ENCODE measurements around the gene LDLRAD4.

The LDLRAD4 gene

DNA sequence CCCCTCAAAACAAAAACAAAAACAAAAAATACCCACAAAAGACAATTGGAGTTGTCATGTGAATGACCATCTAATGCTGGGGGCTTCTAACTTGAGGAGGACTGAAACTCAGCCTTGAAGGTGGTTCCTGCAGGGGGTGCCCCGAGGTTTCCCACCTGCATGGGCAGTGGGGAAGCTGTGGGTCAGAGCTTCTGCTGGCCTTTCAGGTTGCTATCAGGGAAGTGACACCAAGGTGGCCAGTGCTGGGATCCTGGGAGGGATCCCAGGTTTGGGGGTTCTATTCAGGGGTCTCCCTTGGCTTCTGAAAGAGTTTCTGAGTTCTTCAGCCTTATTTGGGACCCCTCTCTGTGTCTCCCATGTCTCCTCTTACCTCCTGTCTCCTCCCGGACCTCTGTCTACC is 62.8 kb downstream of the LDLRAD4 start:
- FAIRE-seq = no peak
- no peak for DNase-seq (ENCODE audit: insufficient read length, low spot score)
- no peak for TF ChIP-seq SPI1 (IDR thresholded peaks at IDR 0.05; ENCODE audit: low read depth, low read length)
- TF ChIP-seq POU2F2 (IDR thresholded peaks at IDR 0.05; ENCODE audit: low read depth, low read length) = no peak
- no peak for TF ChIP-seq TAF1 (IDR thresholded peaks at IDR 0.05; ENCODE audit: low read depth, low read length)
- no peak for TF ChIP-seq POLR2A (IDR thresholded peaks at IDR 0.05; ENCODE audit: low read depth, low read length)

DNA sequence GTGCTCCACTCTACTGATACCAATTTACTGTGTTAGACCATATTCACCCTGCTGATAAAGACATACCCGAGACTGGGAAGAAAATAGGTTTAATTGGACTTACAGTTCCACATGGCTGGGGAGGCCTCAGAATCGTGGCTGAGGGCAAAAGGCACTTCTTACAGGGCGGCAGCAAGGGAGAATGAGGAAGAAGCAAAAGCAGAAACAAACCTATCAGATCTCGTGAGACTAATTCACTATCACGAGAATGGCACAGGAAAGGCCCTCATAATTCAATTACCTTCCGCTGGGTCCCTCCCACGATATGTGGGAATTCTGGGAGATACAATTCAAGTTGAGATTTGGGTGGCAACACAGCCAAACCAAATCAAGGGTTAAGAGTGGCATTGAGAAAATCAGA is 65.2 kb downstream of the LDLRAD4 start:
- TF ChIP-seq POLR2A (IDR thresholded peaks at IDR 0.05; ENCODE audit: low read depth, low read length) = no peak
- TF ChIP-seq SPI1 (IDR thresholded peaks at IDR 0.05; ENCODE audit: low read depth, low read length) = no peak
- TF ChIP-seq PAX5 (IDR thresholded peaks at IDR 0.05; ENCODE audit: insufficient read depth, low read length, severe bottlenecking) = no peak
- TF ChIP-seq TAF1 (IDR thresholded peaks at IDR 0.05; ENCODE audit: low read depth, low read length) = no peak
- TF ChIP-seq POU2F2 (IDR thresholded peaks at IDR 0.05; ENCODE audit: low read depth, low read length) = no peak
- no peak for TF ChIP-seq POLR2AphosphoS5 (IDR thresholded peaks at IDR 0.05; ENCODE audit: low read depth, low read length)
- no peak for FAIRE-seq

DNA sequence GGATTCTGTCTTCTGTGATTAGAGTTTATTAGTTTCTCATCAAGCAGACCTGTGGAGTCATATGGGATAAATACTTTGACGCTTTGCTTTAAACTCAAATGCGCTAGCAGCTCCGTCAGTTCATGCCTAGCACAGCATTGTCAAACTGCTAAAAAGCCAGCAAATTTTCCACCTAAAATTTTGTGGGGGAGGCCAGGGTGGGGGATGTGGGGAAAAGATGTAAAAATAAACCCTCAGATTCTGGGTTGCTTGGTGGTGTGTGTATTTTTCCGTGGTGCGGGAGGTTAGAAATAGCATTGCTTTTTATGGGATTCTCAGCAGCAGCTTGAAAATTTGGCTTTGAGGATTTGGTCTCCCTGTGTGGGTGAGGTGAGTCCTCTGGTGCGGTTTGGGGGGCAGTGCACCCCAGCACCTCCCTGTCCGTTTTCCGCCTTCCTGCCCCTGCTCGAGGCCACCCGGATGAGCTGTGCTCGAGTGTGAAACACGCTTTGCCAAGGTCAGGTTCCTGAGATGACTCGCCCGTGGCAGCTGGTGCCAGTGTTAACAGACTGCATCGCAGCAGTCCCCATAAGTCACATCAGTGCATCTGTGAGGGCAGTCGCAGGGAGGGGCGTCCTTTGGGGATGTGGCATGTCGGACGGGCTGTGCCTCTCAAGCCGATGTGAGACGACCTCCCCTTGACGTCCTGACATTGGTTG is 65.9 kb downstream of the LDLRAD4 start:
- no peak for DNase-seq (ENCODE audit: insufficient read length, low spot score)
- TF ChIP-seq POLR2A (IDR thresholded peaks at IDR 0.05; ENCODE audit: low read depth, low read length) (no peak), PAX5 (IDR thresholded peaks at IDR 0.05; ENCODE audit: insufficient read depth, low read length, severe bottlenecking) (no peak), SPI1 (IDR thresholded peaks at IDR 0.05; ENCODE audit: low read depth, low read length) (no peak), POLR2AphosphoS5 (IDR thresholded peaks at IDR 0.05; ENCODE audit: low read depth, low read length) (no peak), POU2F2 (IDR thresholded peaks at IDR 0.05; ENCODE audit: low read depth, low read length) (no peak), TAF1 (IDR thresholded peaks at IDR 0.05; ENCODE audit: low read depth, low read length) (no peak)
- FAIRE-seq = no peak

More for the DNA sequence above, 65.2 kb downstream of the LDLRAD4 start:
- no peak for DNase-seq (ENCODE audit: insufficient read length, low spot score)

DNA sequence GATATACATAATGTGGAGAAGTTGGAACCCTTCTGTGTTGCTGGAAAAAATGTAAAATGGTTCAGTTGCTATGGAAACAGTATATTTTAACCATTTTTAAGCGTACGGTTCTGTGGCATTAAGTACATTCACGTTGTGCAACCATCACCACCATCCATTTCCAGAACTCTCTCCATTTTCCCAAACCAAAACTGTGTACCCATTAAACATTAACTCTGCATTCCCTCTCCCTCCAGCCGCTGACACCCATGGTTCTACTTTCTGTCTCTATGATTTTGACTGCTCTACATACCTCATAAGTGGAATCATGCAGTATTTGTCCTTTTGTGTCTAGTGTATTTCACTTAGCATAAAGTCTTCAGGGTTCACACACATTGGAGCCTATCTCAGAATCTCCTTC is 67.3 kb downstream of the LDLRAD4 start:
- DNase-seq (ENCODE audit: insufficient read length, low spot score) (no peak), FAIRE-seq (no peak)
- TF ChIP-seq PAX5 (IDR thresholded peaks at IDR 0.05; ENCODE audit: insufficient read depth, low read length, severe bottlenecking) (no peak), POLR2AphosphoS5 (IDR thresholded peaks at IDR 0.05; ENCODE audit: low read depth, low read length) (no peak), TAF1 (IDR thresholded peaks at IDR 0.05; ENCODE audit: low read depth, low read length) (no peak), SPI1 (IDR thresholded peaks at IDR 0.05; ENCODE audit: low read depth, low read length) (no peak), POLR2A (IDR thresholded peaks at IDR 0.05; ENCODE audit: low read depth, low read length) (no peak)

DNA sequence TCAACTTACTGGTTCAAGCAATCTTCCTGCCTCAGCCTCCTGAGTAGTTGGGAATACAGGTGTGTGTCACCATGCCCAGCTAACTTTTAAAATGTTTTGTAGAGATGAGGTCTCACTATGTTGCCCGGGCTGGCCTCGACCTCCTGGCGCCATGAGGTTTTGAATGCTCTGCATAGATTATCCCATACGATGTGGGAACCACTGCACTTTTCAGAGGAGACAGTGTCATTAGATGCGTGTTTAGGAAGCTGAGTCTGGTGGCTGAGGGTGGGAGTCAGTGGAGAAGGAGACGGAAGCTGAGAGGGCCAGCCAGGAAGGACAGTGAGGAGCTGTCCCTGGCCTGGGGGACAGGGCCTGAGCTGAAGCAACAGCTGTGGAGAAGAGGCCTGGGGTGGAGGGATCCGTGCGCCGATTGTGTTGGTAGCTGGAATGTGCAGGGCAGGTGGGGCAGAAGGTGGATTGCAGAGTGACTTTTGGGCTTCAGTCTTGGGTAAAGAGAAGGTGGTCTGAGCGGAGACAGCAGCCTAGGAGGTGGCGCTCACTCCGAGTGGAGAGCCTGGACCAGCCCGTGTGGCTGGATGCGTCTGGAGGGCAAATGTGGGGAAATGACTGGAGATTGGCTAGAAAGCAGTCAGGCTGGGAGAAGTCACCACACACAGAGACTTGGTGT is 68.0 kb downstream of the LDLRAD4 start:
- no peak for TF ChIP-seq POLR2AphosphoS5 (IDR thresholded peaks at IDR 0.05; ENCODE audit: low read depth, low read length)
- TF ChIP-seq SPI1 (IDR thresholded peaks at IDR 0.05; ENCODE audit: low read depth, low read length) = no peak
- no peak for TF ChIP-seq TAF1 (IDR thresholded peaks at IDR 0.05; ENCODE audit: low read depth, low read length)
- TF ChIP-seq POLR2A (IDR thresholded peaks at IDR 0.05; ENCODE audit: low read depth, low read length) = no peak
- no peak for TF ChIP-seq PAX5 (IDR thresholded peaks at IDR 0.05; ENCODE audit: insufficient read depth, low read length, severe bottlenecking)
- TF ChIP-seq POU2F2 (IDR thresholded peaks at IDR 0.05; ENCODE audit: low read depth, low read length) = no peak
- DNase-seq (ENCODE audit: insufficient read length, low spot score) (no peak), FAIRE-seq (no peak)

DNA sequence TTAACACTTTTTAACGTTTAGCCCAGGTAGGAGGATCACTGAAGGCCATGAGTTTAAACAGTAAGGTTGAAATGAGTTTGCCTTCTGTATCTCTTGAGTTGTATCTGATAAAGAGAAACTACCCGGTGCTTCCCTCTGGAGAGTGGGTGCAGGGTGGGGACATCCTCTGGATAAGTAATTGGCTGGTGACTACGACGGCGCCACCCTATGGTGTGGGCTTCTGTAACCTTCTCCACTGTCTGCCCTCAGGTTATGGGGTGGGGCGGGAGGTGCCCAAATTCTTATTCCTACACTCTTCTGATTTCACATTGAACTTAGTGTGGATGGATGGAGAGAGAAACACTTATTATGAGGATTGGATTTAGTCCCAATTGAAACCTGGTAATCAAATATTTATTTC is 68.8 kb downstream of the LDLRAD4 start:
- DNase-seq (ENCODE audit: insufficient read length, low spot score) = no peak
- no peak for FAIRE-seq
- TF ChIP-seq POLR2AphosphoS5 (IDR thresholded peaks at IDR 0.05; ENCODE audit: low read depth, low read length) (no peak), SPI1 (IDR thresholded peaks at IDR 0.05; ENCODE audit: low read depth, low read length) (no peak), TAF1 (IDR thresholded peaks at IDR 0.05; ENCODE audit: low read depth, low read length) (no peak), PAX5 (IDR thresholded peaks at IDR 0.05; ENCODE audit: insufficient read depth, low read length, severe bottlenecking) (no peak), POLR2A (IDR thresholded peaks at IDR 0.05; ENCODE audit: low read depth, low read length) (no peak), POU2F2 (IDR thresholded peaks at IDR 0.05; ENCODE audit: low read depth, low read length) (no peak)

DNA sequence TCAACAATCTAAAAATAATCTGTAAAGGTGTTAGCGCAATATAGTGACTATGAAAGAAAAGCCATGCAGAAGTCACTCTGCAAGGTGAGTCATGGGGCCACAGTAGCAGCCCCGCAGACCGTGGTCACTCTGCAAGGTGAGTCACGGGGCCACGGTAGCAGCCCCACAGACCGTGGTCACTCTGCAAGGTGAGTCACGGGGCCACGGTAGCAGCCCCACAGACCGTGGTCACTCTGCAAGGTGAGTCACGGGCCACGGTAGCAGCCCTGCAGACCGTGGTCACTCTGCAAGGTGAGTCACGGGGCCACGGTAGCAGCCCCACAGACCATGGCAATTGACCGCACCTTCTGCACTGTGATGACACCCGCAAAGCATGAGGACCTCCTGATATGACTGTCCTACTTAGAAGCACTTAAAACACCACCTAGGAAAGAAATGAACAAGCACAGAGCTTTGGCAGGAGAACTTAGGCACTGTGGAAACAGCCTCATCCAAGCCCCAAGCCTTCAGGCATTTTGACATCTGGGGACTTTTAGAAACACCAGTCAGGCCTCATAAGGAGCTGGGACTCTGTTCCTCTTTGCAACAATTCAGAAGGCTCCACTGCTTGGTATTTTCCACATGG is 70.1 kb downstream of the LDLRAD4 start:
- DNase-seq (ENCODE audit: insufficient read length, low spot score) (no peak), FAIRE-seq (no peak)
- no peak for TF ChIP-seq SPI1 (IDR thresholded peaks at IDR 0.05; ENCODE audit: low read depth, low read length)

DNA sequence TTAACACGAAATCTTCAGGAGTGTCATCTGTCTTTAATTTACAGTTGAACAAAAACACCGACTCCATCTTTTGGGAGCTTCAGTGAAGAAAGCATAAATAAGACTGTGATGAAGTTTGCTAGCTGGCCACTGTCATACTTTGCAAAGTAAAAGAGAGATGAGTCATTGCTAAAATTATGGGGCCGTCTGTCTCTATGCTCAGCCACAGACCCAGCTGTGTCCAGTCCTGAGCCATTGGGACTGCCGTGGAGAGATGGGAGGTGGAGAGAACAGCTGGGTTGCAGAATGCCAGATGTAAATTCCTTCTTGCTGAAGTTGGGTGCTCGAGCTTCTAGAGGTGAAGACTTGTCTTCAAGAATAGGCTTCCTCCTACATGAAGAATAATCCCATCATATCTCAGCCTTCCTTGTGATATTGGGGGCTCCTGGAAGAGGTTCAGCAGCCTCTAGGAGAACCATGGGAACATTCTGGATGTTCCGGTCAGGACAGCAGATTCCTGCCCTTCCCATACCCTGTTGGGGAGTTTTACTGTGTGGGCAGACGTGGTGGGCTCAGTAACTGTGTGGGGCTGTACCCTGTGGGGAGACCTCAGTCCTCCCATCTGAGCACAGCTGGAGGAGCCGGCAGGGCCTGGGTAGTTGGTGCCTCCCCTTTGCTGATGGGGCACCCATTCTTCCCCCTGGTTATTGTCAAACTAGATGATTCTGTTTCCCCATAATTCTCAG is 71.1 kb downstream of the LDLRAD4 start:
- TF ChIP-seq TAF1 (IDR thresholded peaks at IDR 0.05; ENCODE audit: low read depth, low read length) (no peak), PAX5 (IDR thresholded peaks at IDR 0.05; ENCODE audit: insufficient read depth, low read length, severe bottlenecking) (no peak), SPI1 (IDR thresholded peaks at IDR 0.05; ENCODE audit: low read depth, low read length) (no peak), POLR2A (IDR thresholded peaks at IDR 0.05; ENCODE audit: low read depth, low read length) (no peak), POU2F2 (IDR thresholded peaks at IDR 0.05; ENCODE audit: low read depth, low read length) (no peak), POLR2AphosphoS5 (IDR thresholded peaks at IDR 0.05; ENCODE audit: low read depth, low read length) (no peak)
- DNase-seq (ENCODE audit: insufficient read length, low spot score) (no peak), FAIRE-seq (no peak)

DNA sequence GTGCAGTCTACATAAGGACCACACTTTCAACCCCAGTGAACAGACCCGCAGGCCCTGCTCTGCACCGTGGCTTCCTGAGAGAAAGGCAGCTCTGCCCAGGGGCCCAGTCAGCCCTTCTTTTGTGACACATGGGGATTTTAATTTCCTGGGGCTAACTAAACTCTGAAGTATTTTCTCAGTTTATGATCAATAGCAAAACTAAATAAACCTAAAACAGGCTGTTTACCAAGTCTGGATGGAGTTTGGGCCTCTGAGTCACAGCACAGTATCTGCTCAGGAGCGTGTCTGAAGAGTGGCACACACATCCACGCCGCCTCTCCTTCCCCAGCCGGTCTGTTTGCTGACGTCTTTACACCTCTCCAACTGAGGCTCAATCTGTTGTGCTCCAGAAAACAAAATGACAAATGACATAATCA is 72.3 kb downstream of the LDLRAD4 start:
- no peak for TF ChIP-seq POU2F2 (IDR thresholded peaks at IDR 0.05; ENCODE audit: low read depth, low read length)
- TF ChIP-seq SPI1 (IDR thresholded peaks at IDR 0.05; ENCODE audit: low read depth, low read length) = no peak
- no peak for TF ChIP-seq POLR2AphosphoS5 (IDR thresholded peaks at IDR 0.05; ENCODE audit: low read depth, low read length)
- TF ChIP-seq PAX5 (IDR thresholded peaks at IDR 0.05; ENCODE audit: insufficient read depth, low read length, severe bottlenecking) = no peak
- TF ChIP-seq TAF1 (IDR thresholded peaks at IDR 0.05; ENCODE audit: low read depth, low read length) = no peak
- TF ChIP-seq POLR2A (IDR thresholded peaks at IDR 0.05; ENCODE audit: low read depth, low read length) = no peak
- FAIRE-seq (no peak), DNase-seq (ENCODE audit: insufficient read length, low spot score) (no peak)

Data from GM12891 (cell line).